SK-N-SH (cell line): ENCODE data around the gene HEPHL1. TPM values are rescaled to one million over a fixed set of nuclear protein-coding genes. Genes with fewer than 3 reads are reported as not detected.

Experiments
- CTCF ChIA-PET: fragments of 300-600, 350-600 bp; formaldehyde crosslinking; extraction: SDS; loops from one replicate; lab custom pipeline; 2021; lab: Yijun Ruan, JAX
- POLR2A ChIA-PET: fragments of 350-600 bp; sonication (Branson Sonifier 250); formaldehyde crosslinking; extraction: SDS; loops from one replicate; lab custom pipeline; 2020; ENCODE audit warnings: antibody characterized with exemption, inconsistent platforms; lab: Yijun Ruan, JAX
- DNase-seq: peaks from one replicate; pipeline ENCODE4 v3.0.0; 2012
- H2AFZ ChIP-seq: fragments of 200-600 bp; sonication (generic); 2 replicates; pipeline ENCODE4 v1.8.1; 2016; ENCODE audit warnings: antibody characterized with exemption, mild to moderate bottlenecking, low read depth
- H3F3A ChIP-seq: fragments of 200-600 bp; sonication (generic); replicated peaks from 2 replicates; pipeline ENCODE3; 2016; ENCODE audit warnings: antibody characterized with exemption, mild to moderate bottlenecking; ENCODE audit not compliant: insufficient read depth
- H3K27ac ChIP-seq, 2 experiments: fragments of 200-500 bp in 1 of 2; fragments of 200-600 bp in 1 of 2; sonication (Bioruptor generic) in 1 of 2; sonication (generic), shearing (Covaris generic) in 1 of 2; 2 replicates each; pipeline versions ENCODE4 v1.5.1 to v1.6.1; 2014 to 2016; ENCODE audit warnings: low read depth in 2 of 2, inconsistent platforms in 1 of 2, low read length in 1 of 2, mild to moderate bottlenecking in 1 of 2, mixed read lengths in 1 of 2
- H3K27me3 ChIP-seq: fragments of 200-600 bp; sonication (generic), shearing (Covaris generic); 2 replicates; pipeline ENCODE4 v1.6.1; 2016; ENCODE audit warnings: mixed run types; ENCODE audit not compliant: insufficient read depth
- H3K36me3 ChIP-seq, 2 experiments: fragments of 200-500 bp in 1 of 2; fragments of 200-600 bp in 1 of 2; sonication (Bioruptor generic) in 1 of 2; sonication (generic) in 1 of 2; replicated peaks in 1 of 2; 2 replicates each; pipeline versions ENCODE3 to v1.5.1; 2014 to 2016; ENCODE audit warnings: low read length in 1 of 2, mild to moderate bottlenecking in 1 of 2; ENCODE audit not compliant: insufficient read depth in 2 of 2, control insufficient read depth in 1 of 2
- H3K4me1 ChIP-seq, 2 experiments: fragments of 200-500 bp in 1 of 2; fragments of 200-600 bp in 1 of 2; sonication (Bioruptor generic) in 1 of 2; sonication (generic), shearing (Covaris generic) in 1 of 2; 2 replicates each; pipeline versions ENCODE4 v1.5.1 to v1.6.1; 2014 to 2016; ENCODE audit warnings: low read depth in 1 of 2, low read length in 1 of 2, mixed run types in 1 of 2; ENCODE audit not compliant: insufficient read depth in 2 of 2, control insufficient read depth in 1 of 2
- H3K4me2 ChIP-seq: fragments of 200-600 bp; sonication (generic), shearing (Covaris generic); 2 replicates; pipeline ENCODE4 v1.6.1; 2017; ENCODE audit warnings: mixed run types
- H3K4me3 ChIP-seq, 2 experiments: fragments of 200-500 bp in 1 of 2; fragments of 200-600 bp in 1 of 2; sonication (Bioruptor generic) in 1 of 2; sonication (generic), shearing (Covaris generic) in 1 of 2; 2 replicates each; pipeline versions ENCODE4 v1.5.1 to v1.8.1; 2014 to 2016; ENCODE audit warnings: low read depth in 2 of 2, inconsistent platforms in 1 of 2, low read length in 1 of 2, mild to moderate bottlenecking in 1 of 2, mixed read lengths in 1 of 2, moderate library complexity in 1 of 2
- H3K79me2 ChIP-seq: fragments of 200-600 bp; sonication (generic); 2 replicates; pipeline ENCODE4 v1.8.1; 2017; ENCODE audit warnings: mild to moderate bottlenecking; ENCODE audit not compliant: insufficient read depth
- H3K9ac ChIP-seq: fragments of 200-600 bp; sonication (generic); 2 replicates; pipeline ENCODE4 v1.6.1; 2017; ENCODE audit warnings: mixed run types
- H3K9me2 ChIP-seq: fragments of 200-600 bp; sonication (generic); 2 replicates; pipeline ENCODE4 v1.6.1; 2017; ENCODE audit warnings: mixed run types
- H3K9me3 ChIP-seq: fragments of 200-600 bp; sonication (generic); 2 replicates; pipeline ENCODE4 v1.6.1; 2017; ENCODE audit warnings: mixed run types, mild to moderate bottlenecking, moderate library complexity
- H4K20me1 ChIP-seq: fragments of 200-600 bp; sonication (generic); 2 replicates; pipeline ENCODE4 v1.6.1; 2017; ENCODE audit warnings: mild to moderate bottlenecking, mixed run types; ENCODE audit not compliant: insufficient read depth
- CHD2 ChIP-seq: fragments of 150-350 bp; IDR thresholded peaks from 2 replicates; pipeline ENCODE4 v1.6.1; 2018; ENCODE audit warnings: low read length; ENCODE audit not compliant: partially characterized antibody
- CTCF ChIP-seq: fragments of 200-600 bp; sonication (generic); IDR thresholded peaks from 2 replicates; pipeline ENCODE4 v1.6.1; 2017; ENCODE audit warnings: antibody characterized with exemption, mild to moderate bottlenecking, moderate library complexity
- EP300 ChIP-seq, 2 experiments: IDR thresholded peaks; 2 replicates each; pipeline versions ENCODE4 v1.4.0 to v1.6.1; 2012; ENCODE audit warnings: borderline replicate concordance in 1 of 2, low read depth in 1 of 2, low read length in 1 of 2
- FOSL2 ChIP-seq: IDR thresholded peaks from 2 replicates; pipeline ENCODE4 v1.4.0; 2012; ENCODE audit warnings: low read depth, mild to moderate bottlenecking, moderate library complexity, borderline replicate concordance
- GABPA ChIP-seq: IDR thresholded peaks from 2 replicates; pipeline ENCODE4 v1.4.0; 2012; ENCODE audit warnings: low read depth, mild to moderate bottlenecking
- MAX ChIP-seq: IDR thresholded peaks from 2 replicates; pipeline ENCODE4 v1.4.0; 2012; ENCODE audit warnings: low read depth
- MXI1 ChIP-seq: IDR thresholded peaks from 2 replicates; pipeline ENCODE4 v1.6.1; 2012; ENCODE audit warnings: mild to moderate bottlenecking, low read depth, low read length, improper control_type of control experiment
- NRF1 ChIP-seq: IDR thresholded peaks from 2 replicates; pipeline ENCODE4 v1.6.1; 2012; ENCODE audit warnings: low read depth, mild to moderate bottlenecking, low read length
- POLR2AphosphoS5 ChIP-seq: IDR thresholded peaks from 2 replicates; pipeline ENCODE4 v1.6.1; 2012; ENCODE audit warnings: low read depth, low read length
- RAD21 ChIP-seq: IDR thresholded peaks from 2 replicates; pipeline ENCODE4 v1.6.1; 2012; ENCODE audit warnings: mild to moderate bottlenecking, low read length
- RFX5 ChIP-seq: IDR thresholded peaks from 2 replicates; pipeline ENCODE4 v1.6.1; 2012; ENCODE audit warnings: mild to moderate bottlenecking, improper control_type of control experiment, low read length
- SIN3A ChIP-seq: IDR thresholded peaks from 2 replicates; pipeline ENCODE4 v1.6.1; 2012; ENCODE audit warnings: low read depth, mild to moderate bottlenecking, low read length, moderate library complexity, borderline replicate concordance
- SMC3 ChIP-seq: IDR thresholded peaks from 2 replicates; pipeline ENCODE4 v1.6.1; 2012; ENCODE audit warnings: low read depth, low read length, improper control_type of control experiment
- TAF1 ChIP-seq: IDR thresholded peaks from 2 replicates; pipeline ENCODE4 v1.6.1; 2012; ENCODE audit warnings: low read depth, mild to moderate bottlenecking, low read length, moderate library complexity, borderline replicate concordance
- TCF12 ChIP-seq: IDR thresholded peaks from 2 replicates; pipeline ENCODE4 v1.4.0; 2012
- USF1 ChIP-seq: IDR thresholded peaks from 2 replicates; pipeline ENCODE4 v1.4.0; 2012; ENCODE audit warnings: low read depth, borderline replicate concordance
- YY1 ChIP-seq: IDR thresholded peaks from 2 replicates; pipeline ENCODE4 v1.4.0; 2012; ENCODE audit warnings: low read depth, mild to moderate bottlenecking
- WGBS: methylation state at CpG from one replicate; pipeline ENCODE4 v1.1.6; 2017; ENCODE audit warnings: low lambda C conversion rate; 5-methylcytosine and 5-hydroxymethylcytosine counted together
- polyA plus RNA-seq, 3 experiments: library from polyadenylated mRNA; depleted of rRNA; stranded (reverse); fragments of >200 nt; gene quantifications; 2 replicates each; pipeline ENCODE4 v1.2.3, GENCODE V29; 2012
- TF ChIP-seq, protein P1 (sequence below): IDR thresholded peaks from 2 replicates; pipeline ENCODE4; 2012
- TF ChIP-seq, protein P2 (sequence below): IDR thresholded peaks from 2 replicates; pipeline ENCODE4 v1.4.0; 2012; ENCODE audit warnings: low read depth, borderline replicate concordance
- TF ChIP-seq, protein P3 (sequence below): IDR thresholded peaks from 2 replicates; pipeline ENCODE4 v1.6.1; 2012; ENCODE audit warnings: mild to moderate bottlenecking, low read depth, low read length, moderate library complexity

Gene HEPHL1
- polyA plus RNA-seq, 1 of the 3 experiments (the other 2 are of a cell fraction), result not detected

- Histone ChIP-seq H3K4me2 (no peak overlapping the region), H3K9me2 (no peaks in the 10 kb centered on the region), H3K79me2 (no peaks in the 10 kb centered on the region), H3K27ac (no peak overlapping the region), H2AFZ (no peak overlapping the region), H3K9me3 (no peaks in the 10 kb centered on the region), H3K36me3 (no peaks in the 10 kb centered on the region), H4K20me1 (no peaks in the 10 kb centered on the region), H3K27me3 (no peaks in the 10 kb centered on the region; the same call in 1 of the 2 replicates), H3K4me1 (no peaks in the 10 kb centered on the region; a peak in 1 of 4 replicates), H3K9ac (no peak overlapping the region), H3K4me3 (no peak overlapping the region), H3F3A (no peaks in the 10 kb centered on the region)
- CTCF ChIA-PET, result no interaction called here
- POLR2A ChIA-PET, result no interaction called here
- TF ChIP-seq TCF12, result no peak
- TF ChIP-seq, protein P1, sequence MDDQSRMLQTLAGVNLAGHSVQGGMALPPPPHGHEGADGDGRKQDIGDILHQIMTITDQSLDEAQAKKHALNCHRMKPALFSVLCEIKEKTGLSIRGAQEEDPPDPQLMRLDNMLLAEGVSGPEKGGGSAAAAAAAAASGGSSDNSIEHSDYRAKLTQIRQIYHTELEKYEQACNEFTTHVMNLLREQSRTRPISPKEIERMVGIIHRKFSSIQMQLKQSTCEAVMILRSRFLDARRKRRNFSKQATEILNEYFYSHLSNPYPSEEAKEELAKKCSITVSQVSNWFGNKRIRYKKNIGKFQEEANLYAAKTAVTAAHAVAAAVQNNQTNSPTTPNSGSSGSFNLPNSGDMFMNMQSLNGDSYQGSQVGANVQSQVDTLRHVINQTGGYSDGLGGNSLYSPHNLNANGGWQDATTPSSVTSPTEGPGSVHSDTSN, result no peak
- TF ChIP-seq MXI1, result no peak
- TF ChIP-seq NRF1, result no peak
- no peak for TF ChIP-seq RAD21
- TF ChIP-seq TAF1, result no peak
- no peak for TF ChIP-seq GABPA
- no peak for TF ChIP-seq CTCF
- TF ChIP-seq MAX, result no peak
- TF ChIP-seq SMC3, result no peak
- TF ChIP-seq POLR2AphosphoS5, result no peak
- TF ChIP-seq RFX5, result no peak
- TF ChIP-seq, protein P2, sequence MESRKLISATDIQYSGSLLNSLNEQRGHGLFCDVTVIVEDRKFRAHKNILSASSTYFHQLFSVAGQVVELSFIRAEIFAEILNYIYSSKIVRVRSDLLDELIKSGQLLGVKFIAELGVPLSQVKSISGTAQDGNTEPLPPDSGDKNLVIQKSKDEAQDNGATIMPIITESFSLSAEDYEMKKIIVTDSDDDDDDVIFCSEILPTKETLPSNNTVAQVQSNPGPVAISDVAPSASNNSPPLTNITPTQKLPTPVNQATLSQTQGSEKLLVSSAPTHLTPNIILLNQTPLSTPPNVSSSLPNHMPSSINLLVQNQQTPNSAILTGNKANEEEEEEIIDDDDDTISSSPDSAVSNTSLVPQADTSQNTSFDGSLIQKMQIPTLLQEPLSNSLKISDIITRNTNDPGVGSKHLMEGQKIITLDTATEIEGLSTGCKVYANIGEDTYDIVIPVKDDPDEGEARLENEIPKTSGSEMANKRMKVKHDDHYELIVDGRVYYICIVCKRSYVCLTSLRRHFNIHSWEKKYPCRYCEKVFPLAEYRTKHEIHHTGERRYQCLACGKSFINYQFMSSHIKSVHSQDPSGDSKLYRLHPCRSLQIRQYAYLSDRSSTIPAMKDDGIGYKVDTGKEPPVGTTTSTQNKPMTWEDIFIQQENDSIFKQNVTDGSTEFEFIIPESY, result no peak
- TF ChIP-seq YY1, result no peak
- TF ChIP-seq FOSL2, result no peak
- TF ChIP-seq, protein P3, sequence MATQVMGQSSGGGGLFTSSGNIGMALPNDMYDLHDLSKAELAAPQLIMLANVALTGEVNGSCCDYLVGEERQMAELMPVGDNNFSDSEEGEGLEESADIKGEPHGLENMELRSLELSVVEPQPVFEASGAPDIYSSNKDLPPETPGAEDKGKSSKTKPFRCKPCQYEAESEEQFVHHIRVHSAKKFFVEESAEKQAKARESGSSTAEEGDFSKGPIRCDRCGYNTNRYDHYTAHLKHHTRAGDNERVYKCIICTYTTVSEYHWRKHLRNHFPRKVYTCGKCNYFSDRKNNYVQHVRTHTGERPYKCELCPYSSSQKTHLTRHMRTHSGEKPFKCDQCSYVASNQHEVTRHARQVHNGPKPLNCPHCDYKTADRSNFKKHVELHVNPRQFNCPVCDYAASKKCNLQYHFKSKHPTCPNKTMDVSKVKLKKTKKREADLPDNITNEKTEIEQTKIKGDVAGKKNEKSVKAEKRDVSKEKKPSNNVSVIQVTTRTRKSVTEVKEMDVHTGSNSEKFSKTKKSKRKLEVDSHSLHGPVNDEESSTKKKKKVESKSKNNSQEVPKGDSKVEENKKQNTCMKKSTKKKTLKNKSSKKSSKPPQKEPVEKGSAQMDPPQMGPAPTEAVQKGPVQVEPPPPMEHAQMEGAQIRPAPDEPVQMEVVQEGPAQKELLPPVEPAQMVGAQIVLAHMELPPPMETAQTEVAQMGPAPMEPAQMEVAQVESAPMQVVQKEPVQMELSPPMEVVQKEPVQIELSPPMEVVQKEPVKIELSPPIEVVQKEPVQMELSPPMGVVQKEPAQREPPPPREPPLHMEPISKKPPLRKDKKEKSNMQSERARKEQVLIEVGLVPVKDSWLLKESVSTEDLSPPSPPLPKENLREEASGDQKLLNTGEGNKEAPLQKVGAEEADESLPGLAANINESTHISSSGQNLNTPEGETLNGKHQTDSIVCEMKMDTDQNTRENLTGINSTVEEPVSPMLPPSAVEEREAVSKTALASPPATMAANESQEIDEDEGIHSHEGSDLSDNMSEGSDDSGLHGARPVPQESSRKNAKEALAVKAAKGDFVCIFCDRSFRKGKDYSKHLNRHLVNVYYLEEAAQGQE, result no peak
- no peak for TF ChIP-seq SIN3A
- TF ChIP-seq USF1, result no peak
- TF ChIP-seq EP300 (IDR thresholded peaks at IDR 0.05; ENCODE audit: borderline replicate concordance in 1 of 2, low read depth in 1 of 2, low read length in 1 of 2), result no peak
- TF ChIP-seq CHD2, result no peak
- 65% methylated on average over 3 of the region's 6 CpGs for WGBS
- no peak for DNase-seq
These were observed 68.2 kb downstream of the HEPHL1 start for GRCh38 chr11:94089341-94089740.
